Keratinocyte (primary cell): ENCODE results near the gene GPRC6A. TPM values are rescaled to one million over a fixed set of nuclear protein-coding genes. Genes with fewer than 3 reads are reported as not detected.

Source experiments
- DNase-seq: peaks from one replicate; pipeline ENCODE4 v3.0.0-alpha.2; 2011; ENCODE audit warnings: low read depth, missing footprints, low spot score
- FAIRE-seq: peaks from 2 replicates; lab custom pipeline; 2011; peaks lifted over from hg19 to GRCh38; lab: Jason Lieb, UNC
- H2AFZ ChIP-seq: 2 replicates; pipeline ENCODE4 v1.6.0; 2012; ENCODE audit warnings: low read length, control low read depth, inconsistent platforms; ENCODE audit not compliant: control insufficient read depth
- H3K27ac ChIP-seq: 2 replicates; pipeline ENCODE4 v1.5.1; 2011; ENCODE audit warnings: low read length; ENCODE audit not compliant: control insufficient read depth, insufficient read depth
- H3K27me3 ChIP-seq: 3 replicates; pipeline ENCODE4 v1.6.0; 2011; ENCODE audit warnings: low read length; ENCODE audit not compliant: control insufficient read depth, insufficient read depth; ENCODE audit errors: extremely low read depth
- H3K36me3 ChIP-seq, 2 experiments: 2 replicates in 1 of 2; 3 replicates in 1 of 2; pipeline ENCODE4 v1.5.1; 2011; ENCODE audit warnings: low read length in 2 of 2, mild to moderate bottlenecking in 1 of 2; ENCODE audit not compliant: control insufficient read depth in 2 of 2, insufficient read depth in 2 of 2; ENCODE audit errors: extremely low read depth in 1 of 2
- H3K4me1 ChIP-seq: 3 replicates; pipeline ENCODE4 v1.5.1; 2011; ENCODE audit warnings: low read length; ENCODE audit not compliant: control insufficient read depth, insufficient read depth; ENCODE audit errors: extremely low read depth
- H3K4me2 ChIP-seq: 3 replicates; pipeline ENCODE4 v1.6.0; 2011; ENCODE audit warnings: low read depth, low read length; ENCODE audit not compliant: control insufficient read depth, insufficient read depth; ENCODE audit errors: extremely low read depth
- H3K4me3 ChIP-seq, 3 experiments: fragments of 200-600 bp in 1 of 3; sonication (generic) in 1 of 3; 2 replicates in 2 of 3; 3 replicates in 1 of 3; pipeline ENCODE4 v1.5.1; 2011 to 2016; ENCODE audit warnings: low read length in 3 of 3, mild to moderate bottlenecking in 3 of 3, control low read depth in 2 of 3, inconsistent platforms in 1 of 3, low read depth in 1 of 3, mixed read lengths in 1 of 3, mixed run types in 1 of 3, moderate library complexity in 1 of 3; ENCODE audit not compliant: control insufficient read depth in 2 of 3, insufficient read depth in 2 of 3; ENCODE audit errors: extremely low read depth in 1 of 3
- H3K79me2 ChIP-seq: 2 replicates; pipeline ENCODE4 v1.6.0; 2012; ENCODE audit warnings: low read length; ENCODE audit not compliant: control insufficient read depth, insufficient read depth
- H3K9ac ChIP-seq: 3 replicates; pipeline ENCODE4 v1.6.0; 2011; ENCODE audit warnings: low read length; ENCODE audit not compliant: control insufficient read depth, insufficient read depth; ENCODE audit errors: extremely low read depth
- H3K9me1 ChIP-seq: 3 replicates; pipeline ENCODE4 v1.6.0; 2011; ENCODE audit warnings: low read length; ENCODE audit not compliant: control insufficient read depth, insufficient read depth; ENCODE audit errors: extremely low read depth
- H3K9me3 ChIP-seq: 2 replicates; pipeline ENCODE4 v1.5.1; 2012; ENCODE audit warnings: low read depth, low read length; ENCODE audit not compliant: control insufficient read depth
- H4K20me1 ChIP-seq: 3 replicates; pipeline ENCODE4 v1.6.0; 2011; ENCODE audit warnings: low read length; ENCODE audit not compliant: control insufficient read depth, insufficient read depth; ENCODE audit errors: extremely low read depth
- CTCF ChIP-seq, 3 experiments: IDR thresholded peaks in 1 of 3; conservative IDR thresholded peaks in 1 of 3; optimal IDR thresholded peaks in 1 of 3; 2 replicates in 2 of 3; 3 replicates in 1 of 3; pipeline versions ENCODE3 to v1.5.1; 2011; ENCODE audit warnings: low read length in 3 of 3, mild to moderate bottlenecking in 3 of 3, moderate library complexity in 2 of 3, control low read depth in 1 of 3, inconsistent platforms in 1 of 3; ENCODE audit not compliant: insufficient read depth in 2 of 3; ENCODE audit errors: extremely low read depth in 1 of 3
- EZH2 ChIP-seq: IDR thresholded peaks from one replicate; pipeline ENCODE4 v1.6.1; 2012; ENCODE audit warnings: inconsistent platforms, mild to moderate bottlenecking, low read length, moderate library complexity
- dilution Hi-C: fragments of 300-500 bp; cut with MboI; formaldehyde crosslinking; loops from one replicate; pipeline ENCODE4 v1.7.0; 2020; ENCODE audit warnings: low sequenced_read_pairs; ENCODE audit not compliant: extremely low pct_ligation_motif_present
- polyA plus RNA-seq, 5 experiments: library from polyadenylated mRNA; depleted of rRNA in 3 of 5; stranded (reverse) in 3 of 5; stranded (forward) in 1 of 5; unstranded in 1 of 5; fragments of >200 nt; gene quantifications; 1 replicate in 1 of 5; 2 replicates in 3 of 5; 3 replicates in 1 of 5; pipeline versions ENCODE4 v1.2.1 to v1.2.3, GENCODE V29; 2011 to 2012; ENCODE audit warnings: missing spikeins in 2 of 5, low read depth in 1 of 5, low replicate concordance in 1 of 5

The GPRC6A gene
- polyA plus RNA-seq, 1 donor (not counting 4 experiments of a cell fraction or from before 2014, with no cell fraction given): not detected

GRCh38 chr6:116764629-116764960, 64.3 kb downstream of the GPRC6A start:
- Histone ChIP-seq H3K27ac (no peak overlapping the region), H3K4me2 (peak overlapping the region; percentile 62), H2AFZ (no peak overlapping the region)

GRCh38 chr6:116763906-116764628, 64.8 kb downstream of the GPRC6A start:
- H3K4me3 ChIP-seq: no peak overlapping the region
- no peaks in the 10 kb centered on the region for H3K9me1 ChIP-seq
- no peaks in the 10 kb centered on the region for H3K79me2 ChIP-seq
- H3K4me2 ChIP-seq: no peak overlapping the region
- dilution Hi-C loops: no loop called here
- H3K27ac ChIP-seq: no peak overlapping the region
- no peaks in the 10 kb centered on the region for H3K36me3 ChIP-seq
- no peak overlapping the region for H2AFZ ChIP-seq
- DNase-seq (no peak), FAIRE-seq (no peak)
- no peaks in the 10 kb centered on the region for H3K9me3 ChIP-seq
- H3K27me3 ChIP-seq: peaks cover 31% of the 10 kb centered on the region
- no peak for TF ChIP-seq CTCF (optimal IDR thresholded peaks at IDR 0.05 in 1 of 3, IDR thresholded peaks at IDR 0.05 in 1 of 3, conservative IDR thresholded peaks at IDR 0.05 in 1 of 3; ENCODE audit: extremely low read depth in 1 of 3, insufficient read depth in 2 of 3, low read length in 3 of 3)
- TF ChIP-seq EZH2: no peak
- H4K20me1 ChIP-seq: peaks cover 3% of the 10 kb centered on the region
- H3K4me1 ChIP-seq: no peaks in the 10 kb centered on the region
- no peak overlapping the region for H3K9ac ChIP-seq

More at GRCh38 chr6:116764629-116764960, 64.3 kb downstream of the GPRC6A start:
- Histone ChIP-seq H3K4me3 (peak overlapping the region in 1 of 3 experiments; percentile 53), H3K9me3 (no peaks in the 10 kb centered on the region), H3K36me3 (no peaks in the 10 kb centered on the region), H3K79me2 (no peaks in the 10 kb centered on the region), H3K9me1 (no peaks in the 10 kb centered on the region), H4K20me1 (peaks cover 3% of the 10 kb centered on the region), H3K9ac (no peak overlapping the region), H3K4me1 (no peaks in the 10 kb centered on the region), H3K27me3 (peaks cover 31% of the 10 kb centered on the region)
- no peak for TF ChIP-seq EZH2
- TF ChIP-seq CTCF (optimal IDR thresholded peaks at IDR 0.05 in 1 of 3, IDR thresholded peaks at IDR 0.05 in 1 of 3, conservative IDR thresholded peaks at IDR 0.05 in 1 of 3; ENCODE audit: extremely low read depth in 1 of 3, insufficient read depth in 2 of 3, low read length in 3 of 3): no peak
- DNase-seq (no peak), FAIRE-seq (no peak)
- dilution Hi-C loops: no loop called here
